K562 (cell line): ENCODE measurements around the gene VWA7. TPM values are rescaled to one million over a fixed set of nuclear protein-coding genes. Genes with fewer than 3 reads are reported as not detected.
A peak's percentile ranks its signal among the peaks of the same experiment; 100 is the strongest.

Source experiments
- BCL6 ChIP-seq: fragments of 250-450 bp; sonication (Bioruptor Pico); IDR thresholded peaks from 2 replicates; pipeline ENCODE4 v1.4.0; 2020
- BRF2 ChIP-seq: IDR thresholded peaks from 3 replicates; pipeline ENCODE4 v1.6.1; 2011; ENCODE audit warnings: borderline replicate concordance, mild to moderate bottlenecking; ENCODE audit not compliant: insufficient read length, insufficient read depth
- CAMTA2 ChIP-seq: fragments of 250-450 bp; sonication (Bioruptor Pico); conservative IDR thresholded peaks from 2 replicates; pipeline ENCODE4 v1.5.1; 2022
- GABPA ChIP-seq: fragments of 200-800 bp; sonication (Bioruptor generic); conservative IDR thresholded peaks from 2 replicates; pipeline ENCODE4 v1.6.1; 2016; ENCODE audit warnings: low read depth, missing genetic modification characterization, missing compliant biosample characterization
- KLF13 ChIP-seq: fragments of 450-650 bp; IDR thresholded peaks from 2 replicates; pipeline ENCODE4 v1.6.1; 2016; ENCODE audit warnings: missing genetic modification characterization, low read depth, mild to moderate bottlenecking, missing compliant biosample characterization, moderate library complexity, borderline replicate concordance
- KLF6 ChIP-seq: fragments of 250-450 bp; sonication (Bioruptor Pico); IDR thresholded peaks from 2 replicates; pipeline ENCODE4 v1.4.0; 2020; ENCODE audit warnings: mild to moderate bottlenecking, moderate library complexity, borderline replicate concordance
- MAFG ChIP-seq: fragments of 450-650 bp; conservative IDR thresholded peaks from 2 replicates; pipeline ENCODE4 v1.6.1; 2016; ENCODE audit warnings: missing genetic modification characterization, missing compliant biosample characterization
- NR1H2 ChIP-seq: sonication (generic); formaldehyde crosslinking; IDR thresholded peaks from 2 replicates; pipeline ENCODE4 v1.4.0; 2020; ENCODE audit warnings: mild to moderate bottlenecking, missing genetic modification reagents
- PML ChIP-seq: IDR thresholded peaks from 2 replicates; pipeline ENCODE4 v1.6.1; 2012; ENCODE audit warnings: low read length, inconsistent platforms
- RBM15 ChIP-seq: fragments of 200-400 bp; formaldehyde crosslinking; IDR thresholded peaks from 2 replicates; pipeline ENCODE4 v1.6.1; 2018; ENCODE audit warnings: mild to moderate bottlenecking, low read length, moderate library complexity; ENCODE audit not compliant: insufficient read depth
- SAFB ChIP-seq: fragments of 200-400 bp; formaldehyde crosslinking; IDR thresholded peaks from 2 replicates; pipeline ENCODE4 v1.6.1; 2017; ENCODE audit warnings: low read depth, low read length, borderline replicate concordance
- YY1 ChIP-seq, 3 experiments: IDR thresholded peaks; 2 replicates each; pipeline ENCODE4 v1.6.1; 2011; ENCODE audit warnings: low read length in 2 of 3, mild to moderate bottlenecking in 2 of 3, moderate library complexity in 2 of 3, borderline replicate concordance in 1 of 3, control low read depth in 1 of 3, low read depth in 1 of 3; ENCODE audit not compliant: insufficient read depth in 3 of 3, insufficient replicate concordance in 2 of 3, control insufficient read depth in 1 of 3, insufficient read length in 1 of 3; ENCODE audit errors: extremely low read depth in 1 of 3
- ZBTB49 ChIP-seq: sonication (generic); formaldehyde crosslinking; IDR thresholded peaks from 2 replicates; pipeline ENCODE4 v1.8.0; 2022; ENCODE audit warnings: missing genetic modification reagents, mild to moderate bottlenecking, borderline replicate concordance
- ZFPM2 ChIP-seq: fragments of 250-450 bp; sonication (Bioruptor Pico); IDR thresholded peaks from 2 replicates; pipeline ENCODE4 v1.5.1; 2022; ENCODE audit warnings: mild to moderate bottlenecking
- ZNF324 ChIP-seq: fragments of 250-450 bp; sonication (Bioruptor Pico); IDR thresholded peaks from 2 replicates; pipeline ENCODE4 v1.4.0; 2020; ENCODE audit warnings: mild to moderate bottlenecking
- ZNF395 ChIP-seq: fragments of 200-800 bp; sonication (Bioruptor generic); IDR thresholded peaks from 2 replicates; pipeline ENCODE4 v1.6.1; 2017; ENCODE audit warnings: missing genetic modification characterization, missing compliant biosample characterization
- ZNF586 ChIP-seq: fragments of 450-650 bp; formaldehyde crosslinking; conservative IDR thresholded peaks from 2 replicates; pipeline ENCODE4 v1.4.0; 2020; ENCODE audit warnings: mild to moderate bottlenecking, moderate library complexity
- ZNF696 ChIP-seq: fragments of 250-450 bp; sonication (Bioruptor Pico); conservative IDR thresholded peaks from 2 replicates; pipeline ENCODE4 v1.4.0; 2020; ENCODE audit warnings: mild to moderate bottlenecking, moderate library complexity
- ZNF699 ChIP-seq: fragments of 250-450 bp; sonication (Bioruptor Pico); IDR thresholded peaks from 2 replicates; pipeline ENCODE4 v1.8.0; 2021; ENCODE audit warnings: mild to moderate bottlenecking, moderate library complexity; ENCODE audit not compliant: insufficient replicate concordance
- ZNF740 ChIP-seq, 3 experiments: fragments of 200-800 bp in 1 of 3; sonication (Bioruptor generic) in 1 of 3; sonication (generic) in 1 of 3; formaldehyde crosslinking in 1 of 3; IDR thresholded peaks; 2 replicates each; pipeline versions ENCODE4 v1.6.1 to v1.8.0; 2016 to 2022; ENCODE audit warnings: mild to moderate bottlenecking in 2 of 3, missing compliant biosample characterization in 2 of 3, missing genetic modification characterization in 2 of 3, missing genetic modification reagents in 1 of 3
- polyA plus RNA-seq, 8 experiments: library from polyadenylated mRNA; depleted of rRNA in 4 of 8; stranded (reverse) in 5 of 8; unstranded in 3 of 8; fragments of >200 nt; fragmentation: Nextera tagmentation in 2 of 8; fragmentation: Illumina TruSeq in 1 of 8; extraction: Ambion mirVana in 2 of 8; extraction: Trizol in 1 of 8; gene quantifications; 2 replicates each; pipeline versions ENCODE4 v1.2.1 to v1.2.3, GENCODE V29; 2011 to 2014; ENCODE audit warnings: inconsistent platforms in 1 of 8, missing spikeins in 1 of 8
- total RNA-seq, 7 experiments: library from RNA; depleted of rRNA in 6 of 7; stranded (reverse); fragments of >200 nt in 6 of 7; fragmentation: Illumina TruSeq in 2 of 7; extraction: Trizol in 2 of 7; gene quantifications; 2 replicates each; pipeline versions ENCODE4 v1.2.1 to v1.2.3, GENCODE V29; 2011 to 2021; ENCODE audit warnings: low replicate concordance in 1 of 7

The VWA7 gene
- total and polyA plus RNA-seq, 9 of the 15 experiments (the other 6 are each of a cell fraction or from before 2014, with no cell fraction given), result 0.18 to 2.9 (median 0.95) TPM

- no peak; the same call in none of the 2 replicates for TF ChIP-seq ZNF740 (CRISPR knock-in tag; IDR thresholded peaks at IDR 0.05)
- TF ChIP-seq ZNF740 (tag; IDR thresholded peaks at IDR 0.05), result no peak; a peak in 1 of 4 replicates
- TF ChIP-seq GABPA, result no peak
- peak in 2 of 3 experiments; percentile 43 to 60 for TF ChIP-seq YY1 (IDR thresholded peaks at IDR 0.05; ENCODE audit: borderline replicate concordance in 1 of 3, control insufficient read depth in 1 of 3, extremely low read depth in 1 of 3, insufficient read depth in 3 of 3, insufficient read length in 1 of 3, insufficient replicate concordance in 2 of 3, low read depth in 1 of 3, low read length in 2 of 3)
- TF ChIP-seq ZBTB49, result no peak
- TF ChIP-seq KLF13 (tag), result peak; percentile 53; the same call in 1 of the 2 replicates
- TF ChIP-seq BRF2, result no peak
- no peak for TF ChIP-seq ZNF395 (CRISPR knock-in tag)
- TF ChIP-seq BCL6 (CRISPR knock-in tag), result no peak
- TF ChIP-seq ZNF324 (CRISPR knock-in tag), result no peak
- TF ChIP-seq ZFPM2, result no peak
- no peak for TF ChIP-seq RBM15
- peak; percentile 11; the same call in 1 of the 2 replicates for TF ChIP-seq NR1H2 (CRISPR knock-in tag)
- no peak for TF ChIP-seq ZNF696 (CRISPR knock-in tag)
- TF ChIP-seq CAMTA2, result 0 out of 2 replicates have a peak, but pooled peaks have one; percentile 10
- no peak for TF ChIP-seq ZNF699 (CRISPR knock-in tag)
- TF ChIP-seq KLF6 (CRISPR knock-in tag), result 0 out of 2 replicates have a peak, but pooled peaks have one; percentile 26
- TF ChIP-seq SAFB, result no peak
- TF ChIP-seq MAFG (tag), result no peak
- TF ChIP-seq ZNF586, result no peak
- peak; percentile 17; the same call in 1 of the 2 replicates for TF ChIP-seq PML
Measured at GRCh38 chr6:31821301-31822035, 44.3 kb upstream of the VWA7 start (continued).
